IPS-NIHi7 (cell line): ENCODE measurements around the gene KIF18B.

ENCODE experiments used
- DNase-seq: peaks from one replicate; pipeline ENCODE4 v3.0.0; 2012; ENCODE audit warnings: mixed read lengths; ENCODE audit errors: extremely low spot score

KIF18B gene

GRCh38 chr17:44947461-44948314 lies at the start of gene KIF18B:
Gene KIF18B (minus strand): TSS chr17:44947773. CDS start chr17:44936344, 11,429 bp downstream.
- peak; percentile 99 for DNase-seq

DNA sequence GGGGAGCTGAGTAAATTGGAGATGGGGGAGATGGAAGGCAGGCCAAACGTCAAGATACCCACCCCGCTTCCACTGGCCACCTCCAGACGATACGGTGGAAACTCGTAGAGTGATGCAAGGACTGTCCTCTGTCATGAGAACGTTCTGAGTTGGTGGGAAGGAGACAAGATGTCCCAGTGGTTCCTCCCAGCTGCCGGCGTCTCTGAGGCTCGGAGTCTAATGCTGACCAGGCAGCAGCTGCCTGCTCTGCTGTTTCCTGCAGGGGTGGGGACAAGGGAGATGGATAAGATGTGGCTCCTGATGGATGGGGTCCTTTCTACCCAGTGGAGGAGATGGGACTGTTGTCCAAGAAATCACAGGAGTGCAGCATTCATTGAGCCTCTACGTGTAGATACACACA lies 48.7 kb upstream of the KIF18B start:
- DNase-seq = no peak

- DNase-seq = no peak
These were observed 47.9 kb upstream of the KIF18B start for GRCh38 chr17:44995436-44996001.

DNA sequence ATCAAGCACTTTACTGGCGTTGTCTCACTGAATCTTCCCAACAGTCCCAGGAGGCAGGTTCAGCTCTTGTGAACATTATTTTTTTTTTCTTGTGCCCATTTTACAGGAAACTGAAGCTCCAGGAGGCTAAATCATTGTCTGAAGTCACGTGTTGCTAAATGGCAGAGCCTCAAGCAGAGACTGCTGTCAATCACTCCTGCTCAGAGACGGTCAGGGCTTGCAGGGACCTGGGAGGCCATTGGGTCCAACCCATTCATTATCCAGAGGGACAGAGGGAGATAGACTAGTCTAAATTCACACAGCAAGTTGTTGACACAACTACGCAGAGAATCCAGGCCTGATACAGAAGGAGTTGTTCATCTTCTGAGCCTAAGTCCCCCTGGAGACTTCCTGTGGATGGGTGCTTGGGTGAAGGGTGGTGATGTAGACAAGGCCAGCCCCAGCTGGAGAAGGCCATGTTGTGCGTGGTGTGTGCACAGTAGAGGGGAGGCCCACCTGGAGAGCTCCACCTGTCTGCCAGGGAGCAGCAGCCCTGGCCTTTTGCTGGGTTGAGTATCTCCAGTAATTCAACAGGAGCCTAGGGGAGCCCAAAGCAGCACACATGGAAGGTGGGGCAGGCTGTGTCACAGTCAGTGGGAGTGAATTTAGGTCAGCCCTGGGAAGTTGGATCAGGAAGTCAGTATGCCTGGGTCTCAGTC lies 44.8 kb upstream of the KIF18B start:
- no peak for DNase-seq

- DNase-seq = no peak
These were observed 43.4 kb upstream of the KIF18B start for GRCh38 chr17:44990994-44991393.

DNA sequence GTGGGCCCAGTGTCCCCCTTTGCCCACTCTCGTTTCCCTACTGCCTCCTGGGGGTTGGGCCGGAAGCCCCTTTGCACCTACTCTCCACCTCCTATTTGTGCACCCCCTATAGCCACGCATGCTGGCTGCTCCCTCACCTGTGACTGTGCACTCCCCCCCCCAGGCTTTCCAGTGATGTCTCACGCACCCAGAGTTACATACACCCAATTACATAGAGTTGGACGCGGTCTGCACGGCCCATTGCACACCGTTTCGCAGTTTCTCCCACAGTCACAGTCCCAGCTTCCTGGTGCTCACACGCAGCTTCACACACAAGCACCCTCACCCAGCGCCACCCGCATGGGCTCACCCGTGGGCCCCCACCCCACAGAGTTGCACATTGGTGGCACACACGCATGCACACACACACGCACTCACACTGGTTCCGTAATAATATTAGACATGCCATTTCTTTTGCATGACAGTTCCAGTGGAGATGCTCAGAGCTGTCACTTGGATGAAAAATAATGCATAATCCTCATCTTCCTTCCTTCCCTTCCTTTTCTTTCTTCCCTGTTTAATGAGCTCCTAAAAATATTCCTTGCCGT lies 42.1 kb upstream of the KIF18B start:
- DNase-seq = no peak

DNA sequence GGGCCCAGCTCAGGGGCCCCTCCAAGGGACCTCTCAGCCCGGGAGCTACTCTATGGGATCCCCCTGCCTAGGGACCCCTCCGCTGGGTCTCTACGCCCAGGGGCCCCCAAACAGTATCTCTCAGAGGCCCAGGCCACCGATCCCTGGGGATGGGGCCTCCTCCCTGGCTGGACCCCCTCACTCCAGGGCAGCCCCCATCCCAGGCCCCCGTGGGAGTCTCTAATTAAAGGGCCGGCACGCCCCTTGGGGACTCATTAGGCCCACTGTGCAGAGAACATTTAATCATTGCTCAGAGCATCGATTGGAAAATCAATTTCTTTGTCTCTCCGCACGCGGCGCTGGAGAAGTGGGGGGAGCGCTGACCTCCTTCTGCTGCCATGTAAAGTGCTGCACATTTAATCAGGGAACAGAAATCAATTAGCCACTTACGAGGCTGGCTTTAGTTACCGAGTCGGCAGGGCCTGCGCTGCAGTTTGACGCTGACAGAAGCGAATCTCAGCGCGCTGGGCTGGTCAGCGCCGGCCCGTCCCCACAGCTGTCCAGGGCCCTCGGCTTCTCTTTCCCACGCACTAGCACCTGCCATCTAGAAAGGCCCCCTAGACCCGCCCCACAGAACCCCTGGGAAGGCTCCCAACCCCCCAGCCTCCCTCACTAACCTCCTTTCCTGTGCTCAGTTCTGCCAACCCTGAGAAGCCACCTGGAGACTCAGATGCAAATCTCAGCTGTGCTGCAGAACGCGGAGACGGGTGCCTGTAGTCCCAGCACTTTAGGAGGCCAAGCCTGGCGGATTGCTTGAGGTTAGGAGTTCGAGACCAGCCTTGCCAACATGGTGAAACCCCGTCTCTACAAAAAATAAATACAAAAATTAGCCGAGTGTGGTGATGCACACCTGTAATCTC lies 40.7 kb upstream of the KIF18B start:
- DNase-seq = no peak

DNA sequence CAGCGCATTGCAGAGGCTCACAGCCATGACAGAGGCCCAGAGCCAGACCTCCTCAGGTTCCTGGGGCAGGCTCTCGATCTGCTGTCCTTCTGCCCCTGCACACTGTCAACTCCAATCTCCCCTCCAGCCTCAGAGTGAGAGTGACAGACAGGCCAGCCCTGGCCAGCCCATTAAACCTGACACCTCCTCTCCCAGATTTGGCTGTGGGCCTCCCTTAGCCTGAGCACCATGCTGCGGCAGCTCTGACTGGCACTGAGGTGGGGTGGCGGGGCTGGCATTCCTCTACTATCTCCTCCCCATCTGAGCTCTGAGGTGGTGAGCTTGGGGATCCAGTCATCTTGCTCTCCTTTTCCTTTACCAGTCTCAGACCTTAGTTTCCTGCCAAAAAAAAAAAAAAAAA lies 36.0 kb upstream of the KIF18B start:
- no peak for DNase-seq

DNA sequence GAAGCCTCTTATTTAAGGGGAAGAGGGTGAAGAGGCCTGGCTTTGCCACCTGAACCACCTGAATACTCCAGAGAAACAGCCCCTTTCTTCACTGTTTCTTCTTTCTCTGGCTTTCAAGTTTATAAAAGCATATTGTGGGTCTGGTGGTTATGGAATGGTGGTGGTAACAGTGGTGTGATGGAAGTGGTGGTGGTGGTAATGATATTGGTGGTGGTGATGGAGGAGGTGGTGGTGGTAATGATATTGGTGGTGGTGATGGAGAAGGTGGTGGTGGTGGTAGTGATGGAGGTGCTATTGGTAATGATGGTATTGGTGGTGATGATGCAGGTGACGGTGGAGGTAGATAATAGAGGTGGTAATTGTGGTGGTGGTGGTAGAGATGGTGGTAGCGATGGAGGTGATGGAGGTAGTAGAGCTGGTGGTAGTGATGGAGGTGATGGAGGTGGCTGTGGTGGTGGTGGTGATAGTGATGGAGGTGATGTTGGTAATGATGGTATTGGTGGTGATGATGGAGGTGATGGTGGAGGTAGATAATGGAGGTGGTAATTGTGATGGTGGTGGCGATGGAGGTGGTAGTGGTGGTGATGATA lies 34.6 kb upstream of the KIF18B start:
- no peak for DNase-seq

GRCh38 chr17:44981221-44981968 lies 33.8 kb upstream of the KIF18B start:
- no peak for DNase-seq

- DNase-seq = no peak
These were observed 31.9 kb upstream of the KIF18B start for GRCh38 chr17:44979426-44979995.

DNA sequence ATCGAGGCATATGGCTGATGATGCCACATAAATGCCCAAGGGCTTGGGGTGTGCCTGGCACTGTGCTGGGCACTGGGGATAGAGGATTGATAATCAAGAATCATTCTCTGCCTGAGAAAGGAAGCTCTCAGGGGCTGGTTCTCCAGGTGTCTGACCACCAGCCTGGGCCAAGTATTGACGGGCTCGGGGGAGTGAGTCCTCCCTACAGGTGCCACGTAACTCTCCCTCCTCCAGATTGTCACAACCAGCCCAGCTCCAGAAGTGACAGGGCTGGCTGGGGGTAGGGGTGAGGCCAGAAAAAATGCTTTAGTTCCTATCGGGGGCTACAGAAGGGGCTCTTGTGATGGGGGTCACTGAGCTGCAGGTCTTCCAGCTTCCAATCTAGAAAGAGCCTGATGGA lies 31.2 kb upstream of the KIF18B start:
- DNase-seq = no peak

DNA sequence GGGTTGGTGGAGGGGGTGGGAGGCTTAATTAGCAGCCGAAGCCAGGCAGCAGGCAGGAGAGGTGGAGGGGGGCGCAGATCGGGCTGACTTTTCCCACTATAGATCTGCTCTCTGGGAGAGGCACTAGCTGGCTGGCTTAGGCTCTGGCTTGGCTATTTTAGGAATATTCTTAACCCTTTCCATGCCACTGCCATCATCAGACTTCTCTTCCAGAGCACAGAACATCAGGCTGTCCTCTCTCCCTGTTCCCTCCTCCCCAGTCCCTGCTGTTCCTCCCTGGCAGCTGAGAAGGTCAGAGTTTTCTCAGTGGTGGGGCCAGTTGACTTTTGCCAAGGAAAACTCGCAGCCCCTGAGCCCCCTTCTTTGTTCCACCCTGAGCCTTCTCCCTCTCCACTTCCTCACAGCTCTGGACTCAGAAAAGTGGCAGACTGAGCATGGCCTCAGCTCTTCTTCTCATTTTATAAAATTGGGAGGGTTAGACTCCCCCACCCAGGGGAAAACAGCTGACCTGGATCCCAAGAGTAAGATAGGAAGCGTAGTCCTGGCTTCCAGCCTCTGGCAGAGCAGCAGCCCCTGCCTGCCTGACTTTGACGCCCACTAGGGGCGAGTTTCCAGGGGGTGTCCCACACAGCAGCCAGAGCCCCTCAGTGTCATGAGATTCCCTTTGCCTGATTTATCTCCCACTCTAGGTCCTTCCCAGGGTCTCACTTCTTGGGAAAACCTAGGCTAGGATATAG lies 30.4 kb upstream of the KIF18B start:
- DNase-seq = no peak

DNA sequence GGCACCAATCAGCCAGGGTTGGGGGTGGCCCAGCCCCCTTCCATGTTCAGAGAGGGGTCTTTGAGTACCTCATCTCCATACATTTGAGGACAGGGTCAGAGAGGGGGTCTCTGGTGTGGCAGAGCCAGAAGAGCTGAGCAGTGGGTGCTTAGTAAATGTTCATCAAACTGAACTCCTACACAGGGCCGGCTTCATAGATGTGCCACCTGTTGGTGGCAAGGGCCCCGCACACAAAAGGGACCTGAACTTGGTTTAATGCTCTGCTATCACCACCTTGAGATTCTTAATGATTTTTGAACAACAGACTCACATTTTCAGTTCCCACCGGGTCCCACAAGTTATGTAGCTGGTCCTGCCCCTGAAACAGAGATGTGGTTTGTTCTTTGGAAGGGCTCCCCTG lies 29.5 kb upstream of the KIF18B start:
- DNase-seq = no peak

- no peak for DNase-seq
These were observed 28.6 kb upstream of the KIF18B start for GRCh38 chr17:44976206-44976605.

GRCh38 chr17:44972953-44973352 lies 25.4 kb upstream of the KIF18B start:
- DNase-seq = no peak

DNA sequence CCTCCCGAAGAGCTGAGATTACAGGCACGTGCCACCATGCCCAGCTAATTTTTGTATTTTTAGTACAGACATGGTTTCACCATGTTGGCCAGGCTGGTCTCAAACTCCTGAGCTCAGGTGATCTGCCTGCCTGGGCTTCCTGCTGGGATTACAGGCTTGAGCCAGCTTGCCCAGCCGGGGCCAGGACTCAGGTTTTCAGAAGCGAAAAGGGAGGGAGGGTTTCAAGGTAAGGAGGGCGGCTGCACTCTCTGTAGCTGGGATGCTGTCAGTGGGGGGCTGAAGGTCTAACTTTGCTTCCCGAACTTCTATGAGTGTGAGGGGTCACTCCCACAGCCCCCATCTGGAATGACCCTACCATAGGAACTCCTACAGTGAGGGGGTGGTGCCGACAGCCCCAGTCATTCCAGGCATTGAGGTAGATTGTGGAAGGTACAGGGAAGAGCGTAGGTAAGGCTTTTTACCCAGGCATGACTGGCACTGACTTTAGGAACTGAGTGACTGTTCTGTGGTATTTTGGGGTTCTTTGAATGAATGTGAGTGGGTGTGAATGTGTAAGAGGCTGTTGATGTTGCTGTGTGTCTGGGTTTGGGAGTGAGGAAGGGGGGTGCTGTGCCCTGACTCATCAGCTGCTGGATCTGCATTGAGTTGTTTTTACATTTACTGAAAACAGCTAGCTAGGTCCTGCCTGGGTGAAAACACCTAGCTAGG lies 24.4 kb upstream of the KIF18B start:
- DNase-seq = peak; percentile 48

DNA sequence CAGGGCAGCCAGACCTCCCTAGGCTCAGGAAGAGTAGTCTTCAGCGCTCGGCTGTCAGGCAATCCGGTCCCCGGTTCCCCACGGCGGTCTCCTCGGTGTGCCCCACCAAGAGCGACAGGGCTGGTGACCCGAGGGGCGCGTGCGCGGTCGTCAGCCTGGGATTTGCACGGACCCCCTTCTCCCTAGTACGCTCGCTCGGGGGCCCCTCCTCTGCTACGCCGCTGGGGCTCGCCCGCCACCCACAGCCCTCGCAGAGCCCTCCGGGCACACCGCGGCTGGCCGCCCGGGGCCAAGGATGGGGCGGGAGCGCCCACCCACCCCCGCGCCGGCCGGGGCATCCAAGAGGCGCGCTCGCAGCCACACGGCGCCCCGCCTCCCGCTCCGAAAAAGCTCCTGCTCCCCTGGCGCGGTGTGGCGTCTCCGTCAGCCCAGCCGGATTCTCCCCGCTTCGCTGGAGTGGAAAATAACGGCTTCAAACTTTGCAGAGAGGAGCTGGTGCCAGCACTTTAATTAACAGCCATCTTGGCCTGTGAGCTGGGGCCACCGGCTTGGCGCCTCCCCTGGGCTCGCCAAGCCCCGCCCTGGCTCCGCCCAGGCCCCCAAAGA lies 22.7 kb upstream of the KIF18B start:
- DNase-seq = peak; percentile 45
